Mesenchymal stem cell (in vitro differentiated cells and primary cell): ENCODE measurements around the gene ARMH3.

Source experiments
- DNase-seq: peaks from one replicate; pipeline ENCODE4 v3.0.0-alpha.2; 2013
- H2AFZ ChIP-seq: one replicate; pipeline ENCODE4 v1.6.1; 2013; ENCODE audit warnings: low read depth, mild to moderate bottlenecking, control low read depth, inconsistent platforms, low read length, moderate library complexity
- H2AK5ac ChIP-seq: 2 replicates; pipeline ENCODE4 v1.6.1; 2013; ENCODE audit warnings: low read length, moderate library complexity, mild to moderate bottlenecking, inconsistent platforms; ENCODE audit not compliant: severe bottlenecking
- H2BK120ac ChIP-seq: one replicate; pipeline ENCODE4 v1.6.1; 2013; ENCODE audit warnings: low read depth, mild to moderate bottlenecking, inconsistent platforms, low read length, moderate library complexity
- H2BK12ac ChIP-seq, 2 experiments: one replicate each; pipeline ENCODE4 v1.6.1; 2013; ENCODE audit warnings: inconsistent platforms in 2 of 2, low read length in 2 of 2, mild to moderate bottlenecking in 2 of 2, moderate library complexity in 2 of 2, control low read depth in 1 of 2
- H2BK15ac ChIP-seq: one replicate; pipeline ENCODE4 v1.6.1; 2013; ENCODE audit warnings: mild to moderate bottlenecking, low read depth, inconsistent platforms; ENCODE audit not compliant: poor library complexity, severe bottlenecking
- H2BK5ac ChIP-seq: 2 replicates; pipeline ENCODE4 v1.6.1; 2013; ENCODE audit warnings: low read depth, mild to moderate bottlenecking, low read length, control low read depth, inconsistent platforms; ENCODE audit not compliant: poor library complexity, severe bottlenecking
- H3K14ac ChIP-seq, 2 experiments: one replicate each; pipeline ENCODE4 v1.6.1; 2013; ENCODE audit warnings: inconsistent platforms in 2 of 2, low read length in 2 of 2, control low read depth in 1 of 2, mild to moderate bottlenecking in 1 of 2, moderate library complexity in 1 of 2
- H3K18ac ChIP-seq, 2 experiments: one replicate each; pipeline ENCODE4 v1.6.1; 2013; ENCODE audit warnings: inconsistent platforms in 2 of 2, low read length in 2 of 2, control low read depth in 1 of 2, low read depth in 1 of 2, mild to moderate bottlenecking in 1 of 2
- H3K23ac ChIP-seq, 2 experiments: one replicate each; pipeline ENCODE4 v1.6.1; 2013; ENCODE audit warnings: inconsistent platforms in 2 of 2, low read length in 2 of 2, mild to moderate bottlenecking in 2 of 2, moderate library complexity in 2 of 2, control low read depth in 1 of 2
- H3K27ac ChIP-seq: 2 replicates; pipeline ENCODE4 v1.5.1; 2013; ENCODE audit warnings: mild to moderate bottlenecking, moderate library complexity, low read length, control low read depth, inconsistent platforms; ENCODE audit not compliant: poor library complexity, severe bottlenecking
- H3K27me3 ChIP-seq, 2 experiments: 2 replicates each; pipeline versions ENCODE4 v1.6.1 to v1.7.0; 2013; ENCODE audit warnings: low read length in 2 of 2, mild to moderate bottlenecking in 2 of 2, moderate library complexity in 2 of 2, control low read depth in 1 of 2, inconsistent platforms in 1 of 2; ENCODE audit not compliant: control insufficient read depth in 1 of 2, insufficient read depth in 1 of 2
- H3K36me3 ChIP-seq, 2 experiments: 2 replicates each; pipeline versions ENCODE4 v1.6.1 to v1.7.0; 2013; ENCODE audit warnings: low read length in 2 of 2, control low read depth in 1 of 2, inconsistent platforms in 1 of 2, low read depth in 1 of 2, mild to moderate bottlenecking in 1 of 2; ENCODE audit not compliant: insufficient read depth in 2 of 2, control insufficient read depth in 1 of 2
- H3K4ac ChIP-seq, 2 experiments: one replicate each; pipeline ENCODE4 v1.6.1; 2013; ENCODE audit warnings: inconsistent platforms in 2 of 2, low read length in 2 of 2, mild to moderate bottlenecking in 2 of 2, moderate library complexity in 2 of 2, control low read depth in 1 of 2, low read depth in 1 of 2
- H3K4me1 ChIP-seq: 2 replicates; pipeline ENCODE4 v1.6.1; 2013; ENCODE audit warnings: low read depth, low read length, control low read depth; ENCODE audit not compliant: control insufficient read depth, insufficient read depth
- H3K4me2 ChIP-seq: 2 replicates; pipeline ENCODE4 v1.6.1; 2013; ENCODE audit warnings: low read length, mild to moderate bottlenecking, inconsistent platforms; ENCODE audit not compliant: poor library complexity, severe bottlenecking
- H3K4me3 ChIP-seq, 2 experiments: 2 replicates each; pipeline versions ENCODE4 v1.5.1 to v1.7.0; 2013; ENCODE audit warnings: low read length in 2 of 2, mild to moderate bottlenecking in 2 of 2, control low read depth in 1 of 2, low read depth in 1 of 2; ENCODE audit not compliant: insufficient read depth in 1 of 2
- H3K79me1 ChIP-seq: replicated peaks from 2 replicates; pipeline ENCODE4 v1.6.1; 2013; ENCODE audit warnings: mild to moderate bottlenecking, control low read depth, low read length, inconsistent platforms; ENCODE audit not compliant: poor library complexity, severe bottlenecking
- H3K9ac ChIP-seq: 2 replicates; pipeline ENCODE4 v1.7.0; 2013; ENCODE audit warnings: mild to moderate bottlenecking, low read length, moderate library complexity
- H3K9me3 ChIP-seq: 2 replicates; pipeline ENCODE4 v1.7.0; 2013; ENCODE audit warnings: mild to moderate bottlenecking, low read length; ENCODE audit not compliant: control insufficient read depth
- H4K8ac ChIP-seq: one replicate; pipeline ENCODE4 v1.6.1; 2013; ENCODE audit warnings: inconsistent platforms, mild to moderate bottlenecking, low read length, moderate library complexity
- H4K91ac ChIP-seq: one replicate; pipeline ENCODE4 v1.6.1; 2013; ENCODE audit warnings: mild to moderate bottlenecking, low read length, inconsistent platforms
- WGBS: methylation state at CpG from one replicate; pipeline ENCODE4 v1.1.7; 2013; ENCODE audit warnings: mixed read lengths; 5-methylcytosine and 5-hydroxymethylcytosine counted together

Gene ARMH3

DNA sequence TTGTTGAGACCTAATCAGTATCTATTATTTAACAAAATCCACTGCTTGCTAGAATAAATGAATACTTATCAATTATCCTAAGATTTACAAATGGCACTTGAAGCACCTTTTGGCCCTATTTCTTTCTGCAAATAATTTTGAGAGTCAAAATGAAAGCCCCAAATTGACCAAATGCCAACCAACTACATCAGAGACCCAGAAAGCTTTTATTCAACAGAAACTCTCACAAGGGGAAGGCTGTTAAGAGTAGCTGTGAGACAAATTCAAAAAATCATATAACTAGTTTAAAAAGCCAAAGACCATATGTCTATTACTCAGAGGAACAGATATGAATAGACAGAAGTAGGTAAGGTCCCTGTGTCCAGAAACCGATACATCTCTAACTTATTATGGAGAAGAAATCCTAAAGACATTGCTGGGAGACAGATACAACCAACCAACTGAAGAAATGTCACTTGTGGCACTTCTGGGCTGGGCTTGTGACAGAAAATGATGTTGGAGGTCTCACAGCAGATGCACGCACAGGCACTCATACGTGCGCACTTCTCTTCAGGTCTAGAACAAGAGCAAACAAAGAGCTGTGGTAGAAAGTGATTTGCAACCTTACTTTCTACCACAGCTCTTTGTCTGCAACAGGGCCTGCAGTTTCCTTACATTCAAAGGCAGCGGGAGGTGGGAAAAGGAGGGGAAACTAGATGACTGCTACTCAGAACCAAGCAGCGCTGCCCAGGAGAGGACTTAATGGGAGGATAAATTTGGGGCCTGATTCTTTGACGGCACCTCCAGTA is 153.7 kb downstream of the ARMH3 start:
- Histone ChIP-seq H2BK12ac (no peak overlapping the region), H3K9me3 (no peaks in the 10 kb centered on the region), H3K36me3 (peaks cover 8 to 11% of the 10 kb centered on the region in 2 experiments), H3K14ac (no peak overlapping the region), H3K27me3 (no peaks in the 10 kb centered on the region), H3K4me1 (no peaks in the 10 kb centered on the region), H3K4ac (no peak overlapping the region), H2BK5ac (no peak overlapping the region), H3K79me1 (peaks cover 15% of the 10 kb centered on the region), H4K91ac (no peak overlapping the region), H3K4me3 (no peak overlapping the region), H4K8ac (no peak overlapping the region), H2AK5ac (no peak overlapping the region), H2AFZ (no peak overlapping the region), H2BK120ac (no peak overlapping the region), H3K9ac (no peak overlapping the region), H2BK15ac (no peak overlapping the region), H3K27ac (no peak overlapping the region), H3K4me2 (no peak overlapping the region), H3K18ac (no peak overlapping the region), H3K23ac (no peak overlapping the region)
- DNase-seq: no peak
- WGBS: 89% methylated on average over 7 of the region's 7 CpGs

GRCh38 chr10:101901340-101901739 is 154.6 kb downstream of the ARMH3 start:
- Histone ChIP-seq H3K23ac (no peak overlapping the region), H2BK5ac (no peak overlapping the region), H3K27me3 (no peaks in the 10 kb centered on the region), H3K4me2 (no peak overlapping the region), H3K4me3 (no peak overlapping the region), H2AK5ac (no peak overlapping the region), H2BK12ac (no peak overlapping the region), H2AFZ (no peak overlapping the region), H4K91ac (no peak overlapping the region), H3K4me1 (no peaks in the 10 kb centered on the region), H3K14ac (no peak overlapping the region), H2BK120ac (no peak overlapping the region), H3K79me1 (peaks cover 16% of the 10 kb centered on the region), H3K18ac (no peak overlapping the region), H2BK15ac (no peak overlapping the region), H3K4ac (no peak overlapping the region), H3K9me3 (no peaks in the 10 kb centered on the region), H3K36me3 (peaks cover 8 to 11% of the 10 kb centered on the region in 2 experiments), H3K27ac (no peak overlapping the region), H3K9ac (no peak overlapping the region), H4K8ac (no peak overlapping the region)
- DNase-seq: no peak
- WGBS: 90% methylated on average over 6 of the region's 6 CpGs

GRCh38 chr10:101897633-101898032 is 158.3 kb downstream of the ARMH3 start:
- no peak overlapping the region for H4K8ac ChIP-seq
- H3K14ac ChIP-seq: no peak overlapping the region
- no peaks in the 10 kb centered on the region for H3K4me1 ChIP-seq
- no peak overlapping the region for H2BK120ac ChIP-seq
- H3K4me3 ChIP-seq: no peak overlapping the region
- H3K23ac ChIP-seq: no peak overlapping the region
- no peak overlapping the region for H3K4ac ChIP-seq
- H3K9ac ChIP-seq: peak overlapping the region; percentile 5
- H2AK5ac ChIP-seq: no peak overlapping the region
- no peak overlapping the region for H4K91ac ChIP-seq
- WGBS: 85% methylated on average over 4 of the region's 4 CpGs
- H3K79me1 ChIP-seq: peaks cover 15% of the 10 kb centered on the region
- peaks cover 7 to 11% of the 10 kb centered on the region in 2 experiments for H3K36me3 ChIP-seq
- H2BK15ac ChIP-seq: no peak overlapping the region
- peak; percentile 44 for DNase-seq
- H3K27ac ChIP-seq: no peak overlapping the region
- no peak overlapping the region for H2BK5ac ChIP-seq
- H3K9me3 ChIP-seq: no peaks in the 10 kb centered on the region
- no peaks in the 10 kb centered on the region for H3K27me3 ChIP-seq
- no peak overlapping the region for H2BK12ac ChIP-seq
- no peak overlapping the region for H2AFZ ChIP-seq
- no peak overlapping the region for H3K4me2 ChIP-seq
- no peak overlapping the region for H3K18ac ChIP-seq

- H4K8ac ChIP-seq: no peak overlapping the region
- no peak overlapping the region for H3K4me3 ChIP-seq
- H3K23ac ChIP-seq: no peak overlapping the region
- H3K27me3 ChIP-seq: no peaks in the 10 kb centered on the region
- H3K27ac ChIP-seq: no peak overlapping the region
- no peaks in the 10 kb centered on the region for H3K9me3 ChIP-seq
- peaks cover under 1 to 5% of the 10 kb centered on the region in 2 experiments for H3K36me3 ChIP-seq
- no peak for DNase-seq
- no peak overlapping the region for H2AFZ ChIP-seq
- no peaks in the 10 kb centered on the region for H3K4me1 ChIP-seq
- H2BK15ac ChIP-seq: no peak overlapping the region
- no peak overlapping the region for H2BK5ac ChIP-seq
- H4K91ac ChIP-seq: no peak overlapping the region
- no peak overlapping the region for H3K18ac ChIP-seq
- no peak overlapping the region for H2AK5ac ChIP-seq
- no peak overlapping the region for H3K14ac ChIP-seq
- no peak overlapping the region for H3K9ac ChIP-seq
- H3K4me2 ChIP-seq: no peak overlapping the region
- WGBS: 97% methylated on average over 1 of the region's 1 CpG
- no peak overlapping the region for H2BK120ac ChIP-seq
- no peak overlapping the region for H2BK12ac ChIP-seq
- H3K79me1 ChIP-seq: peaks cover 9% of the 10 kb centered on the region
- H3K4ac ChIP-seq: no peak overlapping the region
Measured at GRCh38 chr10:101896225-101896877, 159.6 kb downstream of the ARMH3 start.
